ENCODE data around the gene RNF223.
"Not testable (repeated sequence)": the region's sequence is repeated elsewhere in the genome, so short reads cannot be mapped to it uniquely, and the experiment has no call there.

RNF223 gene

DNA sequence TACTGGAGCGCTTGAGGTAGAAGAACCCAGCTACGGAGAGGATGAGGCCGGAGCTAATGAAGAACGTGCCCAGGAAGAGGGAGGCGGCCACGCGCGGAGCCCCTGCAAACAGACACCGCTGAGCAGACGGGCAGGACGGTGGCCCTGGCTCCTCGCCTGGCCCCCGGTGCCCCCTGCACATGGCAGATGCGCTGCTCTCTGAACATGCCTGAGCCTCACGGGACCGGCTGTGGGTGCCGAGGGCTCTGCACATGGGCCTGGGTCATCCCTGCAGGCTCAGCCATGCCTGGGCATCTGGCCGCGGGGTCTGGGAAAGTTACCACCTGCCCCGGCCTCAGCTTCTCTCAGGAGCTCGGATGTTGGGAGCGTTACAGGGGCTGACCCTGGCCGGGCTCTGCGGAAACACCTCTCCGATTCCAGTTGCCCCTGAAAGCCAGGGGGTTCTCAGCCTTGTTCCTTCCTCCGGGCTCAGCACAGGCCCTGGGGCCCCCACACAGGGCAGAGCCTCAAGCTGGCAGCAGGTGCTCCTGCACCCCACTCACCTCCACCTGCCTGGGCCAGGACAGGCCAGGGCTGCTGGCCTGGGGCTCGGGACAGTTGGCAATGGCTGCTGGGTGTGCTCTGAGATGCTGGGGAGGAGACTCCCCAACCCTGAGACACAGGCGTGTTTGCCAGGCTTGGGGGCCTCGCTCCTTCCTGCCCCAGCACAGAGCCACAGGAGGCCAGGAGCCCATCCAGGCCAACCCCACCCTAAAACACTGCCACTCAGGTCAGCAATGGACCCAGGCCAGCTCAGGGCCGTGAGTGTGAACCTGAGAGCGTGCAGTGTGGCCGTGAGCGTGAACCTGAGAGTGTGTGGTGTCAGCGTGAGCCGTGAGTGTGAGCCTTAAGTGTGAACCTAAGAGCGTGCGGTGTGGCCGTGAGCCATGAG, 12.1 kb upstream of the RNF223 start:
- no peak for DNase-seq

DNA sequence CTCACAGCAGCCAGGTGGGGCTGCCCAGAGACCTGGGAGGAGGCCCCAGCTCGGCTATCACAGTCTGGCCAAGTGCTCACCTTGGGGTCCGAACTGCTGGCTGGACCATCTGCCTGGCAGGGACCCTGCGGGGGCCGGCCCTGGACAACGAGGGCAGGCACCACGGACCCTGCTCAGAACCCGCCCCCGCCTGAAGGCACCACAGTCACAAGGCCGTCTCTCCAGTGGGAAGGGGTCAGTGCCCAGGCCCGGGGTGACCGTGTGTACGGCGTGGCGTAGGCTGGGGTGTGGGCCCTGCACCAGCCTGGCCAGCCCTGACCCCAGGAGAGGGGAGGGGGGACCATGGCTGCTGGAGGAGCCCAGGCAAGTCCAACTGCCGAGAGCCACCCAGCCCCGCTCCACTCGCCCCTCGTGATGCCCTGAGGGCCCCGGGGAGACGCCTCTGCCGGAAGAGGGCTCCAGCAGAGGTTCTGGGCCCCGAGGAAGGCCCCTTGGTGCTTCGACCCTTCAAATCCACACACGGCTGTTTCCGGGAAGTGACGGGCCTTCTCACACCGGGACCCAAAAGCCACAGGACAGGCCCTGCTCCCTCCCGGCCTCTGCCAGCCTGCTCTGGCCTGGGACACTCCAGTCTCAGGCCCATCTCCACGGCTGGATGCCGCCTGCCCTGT, 11.2 kb upstream of the RNF223 start:
- no peak for DNase-seq

DNA sequence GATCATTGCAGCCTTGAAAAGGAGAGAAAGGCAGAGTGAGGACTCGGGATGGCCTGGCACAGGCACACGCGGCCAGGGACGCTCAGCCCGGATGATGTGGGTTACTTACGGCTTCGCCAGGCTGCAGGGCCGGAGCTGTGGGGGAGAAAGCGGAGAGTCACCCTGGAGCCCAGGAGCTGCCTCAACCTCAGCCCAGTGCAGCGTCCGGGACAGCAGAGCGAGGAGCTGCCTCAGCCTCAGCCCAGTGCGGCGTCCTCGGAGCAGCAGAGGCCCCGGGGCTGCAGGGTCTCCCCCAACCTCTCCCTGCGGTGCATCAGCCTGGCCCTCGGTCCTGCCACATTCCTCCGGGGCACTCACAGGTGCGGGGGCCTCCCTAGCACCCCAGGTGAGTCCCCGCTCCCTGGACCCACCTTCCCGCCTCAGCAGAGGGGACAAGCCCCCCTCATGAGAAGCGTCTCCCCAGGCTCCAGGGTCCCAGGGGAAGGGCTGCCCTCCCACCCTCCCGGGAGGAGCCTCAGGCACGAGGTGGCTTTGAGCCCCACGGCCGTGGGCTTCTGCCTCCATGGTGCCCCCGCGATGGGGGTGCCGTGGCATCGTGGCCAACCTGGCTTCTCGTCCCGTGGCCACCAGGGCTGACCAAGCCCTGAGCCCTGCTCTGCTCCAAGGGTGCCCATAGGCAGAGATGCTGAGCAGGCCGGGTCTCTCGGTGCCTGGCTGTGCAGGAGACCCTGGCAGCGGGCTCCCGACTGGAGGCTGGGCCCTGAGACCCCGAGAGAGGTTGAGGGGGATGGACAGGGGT, 10.5 kb upstream of the RNF223 start:
- DNase-seq = no peak

DNA sequence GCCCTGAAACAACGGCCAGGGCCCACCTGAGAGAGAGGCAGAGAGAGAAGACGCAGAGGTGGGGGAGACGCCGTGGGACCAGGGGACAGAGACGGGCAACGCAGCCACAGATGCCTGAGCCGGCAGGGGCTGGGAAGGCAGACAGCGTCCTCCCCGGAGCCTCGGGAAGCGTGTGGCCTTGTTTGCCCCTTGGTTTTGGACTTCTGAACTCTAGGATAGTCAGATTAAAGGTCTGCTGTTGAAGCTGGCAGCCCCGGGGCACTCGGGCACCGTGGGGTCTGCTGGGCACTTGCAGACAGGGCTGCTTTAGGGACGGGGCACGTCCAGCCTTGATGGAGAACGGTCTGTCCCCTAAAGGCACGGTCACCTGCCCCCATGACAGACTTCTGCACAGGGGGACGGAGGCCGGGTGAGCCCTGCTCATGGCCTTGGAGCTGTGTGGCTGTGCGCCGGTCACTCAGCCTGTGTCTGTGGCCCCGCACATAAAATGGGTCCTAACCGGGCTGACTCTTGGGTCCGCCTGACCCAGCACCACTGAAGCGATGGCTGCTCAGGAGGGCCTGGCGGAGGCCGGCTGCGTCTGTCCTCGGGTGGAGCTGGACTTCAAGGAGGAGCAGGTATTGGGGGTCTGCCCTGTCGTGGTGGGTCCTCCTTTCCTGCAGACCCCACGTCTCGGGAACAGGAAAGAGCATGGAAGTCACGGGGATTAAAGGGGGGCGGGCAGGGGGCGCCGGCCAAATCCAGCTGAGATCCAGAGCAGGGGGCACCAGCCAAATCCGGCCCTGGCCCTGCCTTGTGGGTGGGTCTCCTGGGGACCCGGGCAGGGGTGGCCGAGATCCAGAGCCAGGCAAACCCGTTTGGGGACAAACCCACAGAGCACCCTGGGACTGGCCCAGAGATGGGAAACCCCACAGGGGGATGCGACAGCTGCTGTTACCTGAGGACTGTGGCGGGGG, 9.6 kb upstream of the RNF223 start:
- DNase-seq = no peak

DNA sequence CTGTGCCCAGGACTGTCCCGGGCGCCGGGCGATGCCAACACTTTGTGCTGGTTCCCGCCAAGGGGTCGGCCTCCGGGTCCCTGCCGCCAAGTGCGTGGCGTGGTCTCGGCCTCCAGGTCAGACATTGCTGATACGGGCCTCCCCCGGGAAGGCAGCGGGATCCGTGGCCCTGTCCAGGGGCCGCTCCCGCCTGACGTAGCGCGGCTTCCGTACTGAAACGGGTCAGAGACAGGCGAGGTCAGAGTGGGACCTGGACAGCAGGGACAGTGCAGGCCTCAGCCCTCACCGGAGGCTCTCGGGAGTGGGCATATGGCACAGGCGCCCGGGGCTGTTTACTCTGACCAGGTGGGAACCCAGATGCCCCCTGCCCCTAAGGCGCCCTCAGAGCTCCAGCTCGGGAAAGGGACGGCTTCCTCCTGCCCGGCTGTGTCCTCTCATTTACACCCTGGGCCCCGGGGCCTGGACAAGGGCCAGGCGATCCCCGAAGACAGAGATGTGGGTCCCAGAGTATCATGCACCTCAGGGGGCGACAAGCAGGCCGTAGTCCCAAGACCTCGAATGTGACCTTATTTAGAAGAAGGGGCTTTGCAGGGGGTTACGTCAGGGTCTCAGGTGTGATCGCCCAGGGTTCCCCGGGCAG, 8.8 kb upstream of the RNF223 start:
- DNase-seq = no peak

DNA sequence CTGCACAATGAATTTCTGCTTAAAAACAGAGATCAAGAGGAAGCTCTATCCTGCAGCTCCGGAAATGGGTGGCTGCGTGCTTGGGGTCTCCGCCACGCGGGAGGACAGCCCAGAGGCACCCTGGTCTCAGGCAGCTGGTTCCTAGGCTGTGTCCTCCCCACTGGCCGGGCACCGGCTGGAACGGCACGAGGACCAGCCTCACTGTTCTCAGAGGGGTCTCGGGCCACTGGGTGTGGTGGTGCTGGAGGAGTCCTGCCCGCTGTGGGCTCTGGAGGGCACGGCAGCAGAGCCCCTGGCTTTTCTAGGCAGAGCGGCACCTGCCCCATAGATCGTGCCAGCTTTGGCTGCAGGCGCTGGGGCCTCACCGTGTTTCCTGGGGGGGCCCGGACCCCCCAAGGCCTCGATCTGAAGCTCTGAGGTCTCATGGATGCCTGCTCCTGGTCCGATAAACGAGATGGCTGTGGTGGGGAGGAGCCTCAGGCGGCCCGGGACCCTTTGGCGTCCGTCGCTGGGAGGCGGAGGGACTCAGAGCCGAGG, 8.2 kb upstream of the RNF223 start:
- DNase-seq = no peak

DNA sequence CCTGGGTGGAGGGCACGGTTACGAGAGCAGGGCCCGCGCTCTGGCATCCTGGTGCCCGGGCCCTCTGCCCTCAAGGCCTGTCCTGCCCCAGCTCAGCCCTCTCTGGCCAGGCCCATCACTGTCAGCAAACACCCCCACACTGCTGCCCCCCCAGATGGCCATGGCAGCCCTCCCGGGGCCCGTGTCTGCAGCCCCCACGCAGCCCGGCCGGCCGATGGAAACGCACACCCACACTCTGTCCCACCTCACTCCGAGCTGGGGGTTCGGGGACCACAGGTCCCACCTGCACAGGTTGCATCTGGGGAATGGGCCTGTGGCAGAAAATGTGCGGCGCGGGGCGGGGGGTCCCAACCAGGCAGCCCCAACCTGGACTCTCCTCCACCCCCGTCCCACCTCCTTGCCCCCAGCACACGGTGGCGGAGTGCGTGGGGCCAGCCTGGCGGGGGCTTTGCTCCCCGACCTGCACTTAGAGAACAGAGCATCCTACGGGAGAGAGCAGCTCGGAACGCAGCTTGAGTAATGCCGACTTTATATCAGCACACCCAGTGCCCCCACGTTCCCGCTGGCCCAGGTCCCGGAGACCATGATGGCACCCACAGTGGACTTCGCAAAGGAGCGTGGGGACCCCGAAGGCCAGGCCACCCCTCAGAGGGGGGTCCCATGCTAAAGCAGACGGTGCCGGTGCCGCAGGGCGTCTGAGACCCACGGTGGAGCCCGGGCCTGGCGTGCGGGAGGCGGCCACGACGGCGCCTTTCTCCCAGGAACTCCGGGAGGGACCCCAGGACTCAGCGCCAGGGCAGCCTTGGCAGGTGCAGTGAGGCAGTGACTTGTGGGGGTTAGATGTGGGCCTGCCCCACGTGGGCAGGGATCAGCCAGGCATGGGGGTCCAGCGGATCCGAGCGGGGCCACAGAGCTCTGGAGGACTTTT, 7.5 kb upstream of the RNF223 start:
- no peak for DNase-seq

DNA sequence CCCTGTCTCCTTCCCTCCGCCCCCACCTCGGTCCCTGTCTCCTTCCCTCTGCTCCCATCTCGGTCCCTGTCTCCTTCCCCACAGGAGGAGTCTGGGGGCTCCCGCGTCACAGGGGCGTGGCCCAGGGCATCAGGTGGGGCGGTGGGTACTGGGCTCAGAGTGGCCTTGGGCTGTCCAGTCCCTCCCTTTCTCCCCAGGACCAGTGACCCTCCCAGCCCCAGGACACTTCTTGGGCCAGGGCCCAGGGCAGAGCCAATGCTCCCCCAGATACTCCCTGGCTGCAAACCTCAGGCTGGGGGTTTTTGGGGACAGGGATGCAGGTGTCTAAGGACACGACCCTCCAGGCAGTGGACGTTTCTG, 6.8 kb upstream of the RNF223 start:
- no peak for DNase-seq

DNA sequence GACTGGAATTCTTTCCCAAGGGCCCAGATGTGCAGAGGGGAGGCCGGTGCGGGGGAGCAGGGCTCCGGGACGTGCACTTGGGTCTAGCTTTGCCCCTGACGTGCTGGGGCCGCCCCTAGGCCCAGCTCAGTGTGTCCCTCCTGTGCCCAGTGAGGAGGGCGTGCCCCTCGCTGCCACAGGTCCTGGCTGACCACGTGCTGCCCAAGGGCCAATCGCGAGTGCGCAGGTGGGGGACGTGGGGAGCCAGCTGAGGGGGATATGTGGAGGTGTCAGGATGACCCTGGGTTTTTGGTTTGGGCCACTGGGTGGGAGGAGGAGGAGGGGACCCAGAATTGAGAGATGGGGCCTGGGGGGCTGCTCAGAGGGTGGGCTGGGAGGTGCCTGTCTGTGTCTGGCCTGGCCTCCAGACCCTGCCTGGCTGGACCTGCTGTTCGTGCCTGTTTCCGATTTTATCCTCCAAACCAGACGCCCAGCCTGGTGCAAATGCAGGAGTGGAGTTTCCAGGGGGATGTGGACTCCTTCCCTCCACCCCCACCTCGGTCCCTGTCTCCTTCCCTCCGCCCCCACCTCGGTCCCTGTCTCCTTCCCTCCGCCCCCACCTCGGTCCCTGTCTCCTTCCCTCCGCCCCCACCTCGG, 6.1 kb upstream of the RNF223 start:
- DNase-seq = no peak

DNA sequence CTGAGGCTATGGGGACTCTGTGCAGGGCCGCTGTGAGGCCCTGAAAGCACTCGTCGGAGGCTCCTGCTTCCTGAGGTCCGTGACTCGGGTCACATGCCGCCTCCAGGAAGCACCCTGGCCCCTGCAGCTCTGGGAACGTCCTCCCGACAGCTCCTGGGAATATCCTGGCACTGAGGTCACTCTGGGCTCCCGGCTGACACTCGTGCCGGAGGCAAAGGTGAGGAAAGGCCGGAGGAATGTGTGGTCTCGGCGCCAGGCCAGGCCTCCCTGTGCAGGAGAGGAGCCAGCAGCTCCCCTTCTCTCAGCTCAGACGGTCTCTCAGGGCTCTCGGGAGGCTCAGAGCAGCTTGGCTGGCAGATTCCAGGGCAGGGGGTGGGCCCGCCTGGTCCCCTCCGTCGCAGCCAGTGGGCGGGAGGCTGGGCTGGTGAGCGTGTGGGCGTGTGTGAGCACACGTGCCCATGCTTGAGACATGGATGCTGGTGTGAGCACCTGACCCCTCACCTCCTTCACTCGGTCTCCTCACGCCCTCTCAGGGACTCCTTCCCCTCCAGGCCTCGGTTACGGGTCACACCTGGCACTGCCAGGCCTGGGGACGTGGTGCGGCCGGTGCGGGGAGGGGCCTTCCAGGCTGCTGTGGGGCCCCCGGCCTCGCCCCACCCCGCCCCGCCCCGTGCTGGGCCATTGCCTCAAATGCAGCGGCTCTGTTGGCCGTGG, 5.5 kb upstream of the RNF223 start:
- DNase-seq = no peak

DNA sequence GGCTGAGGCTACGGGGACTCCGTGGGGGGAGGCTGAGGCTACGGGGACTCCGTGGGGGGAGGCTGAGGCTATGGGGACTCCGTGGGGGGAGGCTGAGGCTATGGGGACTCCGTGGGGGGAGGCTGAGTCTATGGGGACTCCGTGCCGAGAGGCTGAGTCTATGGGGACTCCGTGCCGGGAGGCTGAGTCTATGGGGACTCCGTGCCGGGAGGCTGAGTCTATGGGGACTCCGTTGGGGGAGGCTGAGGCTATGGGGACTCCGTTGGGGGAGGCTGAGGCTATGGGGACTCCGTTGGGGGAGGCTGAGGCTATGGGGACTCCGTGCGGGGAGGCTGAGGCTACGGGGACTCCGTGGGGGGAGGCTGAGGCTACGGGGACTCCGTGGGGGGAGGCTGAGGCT, 3.3 kb upstream of the RNF223 start:
- not testable (repeated sequence) for DNase-seq

DNA sequence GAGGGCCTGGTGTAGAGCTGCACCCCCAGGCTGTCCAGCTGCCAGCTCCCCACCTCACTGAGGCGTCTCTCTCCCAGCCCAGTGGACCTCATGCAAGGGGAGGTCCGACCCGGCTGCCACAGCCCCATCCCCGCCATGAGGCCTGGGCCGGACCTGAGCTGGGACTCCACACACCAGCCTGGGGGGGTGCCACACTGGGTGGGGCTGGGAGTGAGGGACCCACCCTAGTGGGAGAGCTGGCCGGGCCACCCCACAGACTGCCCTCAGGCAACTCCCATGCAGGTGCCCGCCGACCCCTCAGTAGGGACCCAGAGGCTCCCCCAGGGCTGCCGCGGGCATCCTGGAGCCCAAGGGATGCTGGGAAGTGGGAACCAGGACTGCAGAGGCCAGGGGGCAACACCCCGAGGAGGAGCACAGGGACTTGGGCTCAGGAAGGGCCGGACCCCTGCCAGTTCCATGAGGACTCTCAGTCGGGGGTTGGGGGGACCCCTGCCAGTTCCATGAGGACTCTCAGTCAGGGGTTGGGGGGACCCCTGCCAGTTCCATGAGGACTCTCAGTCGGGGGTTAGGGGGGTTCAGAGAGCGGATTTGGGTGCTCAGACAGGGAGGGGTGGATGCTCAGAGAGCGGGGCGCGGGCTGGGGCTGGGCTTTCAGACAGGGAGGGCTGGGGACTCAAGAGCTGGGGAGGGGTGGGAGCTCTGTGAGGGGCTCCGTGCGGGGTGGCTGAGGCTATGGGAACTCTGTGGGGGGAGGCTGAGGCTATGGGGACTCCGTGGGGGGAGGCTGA, 1.2 kb upstream of the RNF223 start:
- DNase-seq = no peak

DNA sequence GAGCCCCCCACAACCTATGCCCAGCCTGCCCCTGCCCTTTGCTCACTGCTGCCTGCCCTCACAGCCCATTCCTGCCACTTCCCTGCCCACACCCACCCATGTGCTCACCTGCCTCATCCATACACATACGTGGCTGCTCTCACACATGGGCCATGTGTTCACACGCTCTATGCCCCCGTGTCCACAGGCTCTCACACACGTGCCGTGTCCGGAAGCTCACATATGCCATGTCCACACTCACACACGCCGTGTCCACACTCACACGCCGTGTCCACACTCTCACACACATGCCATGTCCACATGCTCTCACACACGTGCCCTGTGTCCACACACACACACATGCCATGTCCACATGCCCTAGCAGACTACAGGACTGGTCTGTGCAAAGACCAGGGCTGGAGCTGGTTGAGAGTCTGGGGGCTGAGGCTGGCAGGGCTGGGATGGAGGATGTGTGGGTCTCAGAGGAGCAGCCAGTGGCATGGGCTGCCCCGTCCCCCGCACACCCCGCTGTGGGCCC, 583 bp upstream of the RNF223 start:
- DNase-seq = no peak

DNA sequence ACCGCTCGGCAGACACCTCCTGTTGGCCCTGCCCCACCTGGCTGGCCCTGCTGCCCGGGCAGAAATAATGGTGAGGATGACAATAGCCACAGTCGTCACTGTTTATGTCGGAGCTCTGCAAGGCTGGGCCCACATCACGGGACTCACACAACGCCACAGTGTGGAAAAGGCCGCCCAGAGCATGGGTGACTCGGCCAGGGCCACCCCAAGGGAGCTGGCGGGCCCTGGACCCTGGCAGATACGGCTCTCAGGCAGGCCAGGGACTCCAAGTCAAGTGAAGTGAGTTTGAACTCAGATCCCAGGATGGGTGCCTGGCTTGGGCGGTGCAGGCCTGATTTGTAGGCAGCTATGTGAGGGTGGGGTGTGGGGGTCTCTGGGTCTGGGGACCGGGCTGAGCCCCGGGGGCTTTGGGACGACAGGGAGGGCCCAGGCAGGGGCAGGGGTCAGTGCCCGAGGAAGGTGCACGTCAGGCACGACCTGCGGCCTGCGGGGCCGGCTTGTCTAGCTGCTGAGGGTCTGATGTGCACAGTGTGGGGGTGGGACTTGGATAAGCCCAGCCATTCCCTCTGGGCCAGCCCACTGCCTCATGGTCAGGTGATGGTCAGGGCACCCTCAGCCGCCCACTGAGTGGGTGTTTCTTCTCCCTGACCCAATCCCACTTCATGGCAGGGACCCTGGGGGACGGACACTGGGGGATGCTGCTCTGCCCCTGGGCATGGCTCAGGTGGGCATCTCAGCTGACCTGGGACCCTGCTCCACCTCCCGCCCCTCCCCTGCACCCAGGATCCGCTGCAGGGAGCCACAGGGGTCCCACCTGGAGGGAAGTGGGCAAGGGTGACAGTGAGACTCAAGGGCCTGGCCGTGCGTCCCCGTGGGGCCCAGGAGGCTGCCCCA, 1.0 kb downstream of the RNF223 start:
- no peak for DNase-seq

DNA sequence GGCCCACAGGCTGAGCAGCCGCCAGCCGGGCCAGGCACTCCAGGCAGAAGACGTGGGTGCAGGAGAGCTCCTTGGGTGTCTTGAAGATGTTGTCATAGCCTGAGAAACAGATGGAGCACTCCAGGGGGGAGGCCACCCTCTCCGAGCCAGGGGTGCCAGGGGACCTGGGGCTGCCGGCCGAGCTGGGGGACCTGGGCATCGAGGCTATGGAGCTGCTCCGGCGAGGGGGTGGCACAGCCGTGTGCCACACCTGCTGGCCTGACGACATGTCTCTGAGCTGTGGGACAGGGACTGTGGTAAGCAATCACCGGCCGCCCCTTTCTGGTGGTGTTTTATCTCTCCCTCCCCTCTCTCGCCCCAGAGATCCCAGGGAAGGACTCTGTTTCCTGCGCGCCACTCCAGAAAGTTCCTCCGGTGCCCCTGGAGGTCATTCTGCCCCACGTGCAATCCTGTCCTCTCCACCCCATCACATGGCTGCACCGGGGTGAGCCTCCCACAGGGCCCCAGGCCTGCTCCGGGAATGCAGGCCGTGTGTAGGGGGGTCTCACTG, 1.7 kb downstream of the RNF223 start:
- no peak for DNase-seq

DNA sequence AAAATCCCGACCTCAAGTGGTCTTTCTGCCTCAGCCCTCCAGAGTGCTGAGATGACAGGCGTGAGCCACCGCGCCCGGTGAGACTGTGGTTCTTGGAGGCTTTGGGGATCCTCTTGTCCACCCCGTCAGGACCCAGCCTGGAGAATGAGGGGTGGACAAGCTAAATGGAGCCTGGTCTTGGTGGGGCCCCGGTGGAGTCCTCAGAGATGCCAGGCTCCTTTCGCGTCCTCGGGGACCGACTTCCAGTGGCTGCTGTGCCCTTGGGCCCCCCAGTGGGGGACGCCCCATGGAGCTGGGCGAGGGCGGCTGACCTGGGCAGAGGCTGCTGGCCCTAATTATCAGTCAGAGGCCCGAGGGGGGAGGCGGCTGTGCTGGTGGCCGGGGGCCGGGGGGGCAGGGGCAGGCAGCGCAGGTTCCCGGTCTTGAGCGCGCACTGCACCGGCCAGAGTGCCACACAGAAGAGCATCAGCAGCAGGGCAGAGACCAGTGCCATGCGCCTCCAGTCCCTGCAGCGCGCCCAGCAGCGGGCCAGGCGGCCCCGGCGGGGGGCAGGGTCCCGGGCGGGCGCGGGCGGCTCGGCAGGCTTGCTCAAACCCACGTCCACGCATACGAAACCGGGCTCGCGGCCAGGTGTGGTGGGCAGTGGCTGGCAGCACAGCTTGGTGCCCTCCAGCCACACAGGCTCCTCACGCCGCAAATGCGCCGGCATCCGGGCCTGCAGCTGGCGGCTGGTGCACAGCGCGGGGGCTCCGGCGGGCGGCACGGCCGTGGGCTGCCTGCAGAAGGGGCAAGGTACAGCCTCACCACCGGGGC, 2.4 kb downstream of the RNF223 start:
- DNase-seq = no peak
